HUDEP-2 (cell line): ENCODE results near the gene TOMM20L.
"Not testable (repeated sequence)": the region's sequence is repeated elsewhere in the genome, so short reads cannot be mapped to it uniquely, and the experiment has no call there.

Source experiments
- DNase-seq, 76 experiments: peaks; one replicate each; lab custom pipeline; 2025; ENCODE audit not compliant: unreplicated experiment in 76 of 76; lab: John Stamatoyannopoulos, UW

The TOMM20L gene

GRCh38 chr14:58395812-58396788 is at the start of gene TOMM20L:
TSS of gene TOMM20L (plus strand) at chr14:58395930. CDS start at chr14:58395958, 28 bp downstream.
- DNase-seq, result peak in 74 of 76 experiments; percentile 9 to 84 (median 66)

- peak in 3 of 76 experiments; percentile 1 to 7 (median 6) for DNase-seq
Observed at GRCh38 chr14:58353516-58354299, 42.0 kb upstream of the TOMM20L start.

- DNase-seq, result no peak
Observed at GRCh38 chr14:58354808-58355207, 40.9 kb upstream of the TOMM20L start.

GRCh38 chr14:58356268-58356667 is 39.5 kb upstream of the TOMM20L start:
- no peak for DNase-seq

- not testable (repeated sequence) for DNase-seq
Observed at GRCh38 chr14:58362272-58362671, 33.5 kb upstream of the TOMM20L start.

GRCh38 chr14:58362798-58363412 is 32.8 kb upstream of the TOMM20L start:
- peak in 14 of 76 experiments; percentile 2 to 32 (median 12) for DNase-seq

GRCh38 chr14:58364316-58364715 is 31.4 kb upstream of the TOMM20L start:
- DNase-seq, result no peak

GRCh38 chr14:58367296-58367695 is 28.4 kb upstream of the TOMM20L start:
- peak in 62 of 76 experiments; percentile 2 to 81 (median 37) for DNase-seq

GRCh38 chr14:58368956-58369355 is 26.8 kb upstream of the TOMM20L start:
- no peak for DNase-seq

GRCh38 chr14:58376791-58377190 is 18.9 kb upstream of the TOMM20L start:
- DNase-seq, result no peak

GRCh38 chr14:58390830-58391229 is 4.9 kb upstream of the TOMM20L start:
- DNase-seq, result no peak

GRCh38 chr14:58395562-58395811 is 243 bp upstream of the TOMM20L start:
- DNase-seq, result peak in 1 of 76 experiments; percentile 5

GRCh38 chr14:58397156-58397555 is 1.4 kb downstream of the TOMM20L start:
- DNase-seq, result no peak

- DNase-seq, result no peak
Observed at GRCh38 chr14:58398495-58398894, 2.8 kb downstream of the TOMM20L start.

GRCh38 chr14:58398895-58399294 is 3.2 kb downstream of the TOMM20L start:
- no peak for DNase-seq

GRCh38 chr14:58401587-58401986 is 5.9 kb downstream of the TOMM20L start:
- no peak for DNase-seq

- no peak for DNase-seq
Observed at GRCh38 chr14:58408681-58409215, 13.0 kb downstream of the TOMM20L start.

GRCh38 chr14:58414845-58415244 is 19.1 kb downstream of the TOMM20L start:
- peak in 71 of 76 experiments; percentile 15 to 80 (median 54) for DNase-seq

GRCh38 chr14:58415636-58416547 is 20.2 kb downstream of the TOMM20L start:
- no peak for DNase-seq

- not testable (repeated sequence) for DNase-seq
Observed at GRCh38 chr14:58416934-58417333, 21.2 kb downstream of the TOMM20L start.
